K562 (cell line): ENCODE data around the gene ADAR. TPM values are rescaled to one million over a fixed set of nuclear protein-coding genes. Genes with fewer than 3 reads are reported as not detected.

Experiments
- CBFA2T2 ChIP-seq: fragments of 450-650 bp; conservative IDR thresholded peaks from 2 replicates; pipeline ENCODE4 v1.6.1; 2017; ENCODE audit warnings: mild to moderate bottlenecking
- CHCHD3 ChIP-seq: fragments of 250-450 bp; sonication (Bioruptor Pico); IDR thresholded peaks from 2 replicates; pipeline ENCODE4 v2.1.2; 2022; ENCODE audit warnings: mild to moderate bottlenecking
- GATAD2B ChIP-seq: fragments of 450-650 bp; IDR thresholded peaks from 2 replicates; pipeline ENCODE4 v1.6.1; 2017; ENCODE audit warnings: mild to moderate bottlenecking, borderline replicate concordance
- KAT7 ChIP-seq: sonication (generic); formaldehyde crosslinking; IDR thresholded peaks from 2 replicates; pipeline ENCODE4 v1.8.0; 2022; ENCODE audit warnings: missing genetic modification reagents, mild to moderate bottlenecking, borderline replicate concordance
- MNT ChIP-seq, 2 experiments: fragments of 450-650 bp; conservative IDR thresholded peaks; 2 replicates each; pipeline ENCODE4 v1.6.1; 2017; ENCODE audit warnings: mild to moderate bottlenecking in 2 of 2, moderate library complexity in 2 of 2
- NR4A1 ChIP-seq, 2 experiments: fragments of 250-450 bp in 1 of 2; fragments of 450-650 bp in 1 of 2; sonication (Bioruptor Pico) in 1 of 2; IDR thresholded peaks; 2 replicates each; pipeline versions ENCODE4 v1.4.0 to v1.6.1; 2016 to 2020; ENCODE audit warnings: mild to moderate bottlenecking in 2 of 2, missing compliant biosample characterization in 1 of 2, missing genetic modification characterization in 1 of 2, moderate library complexity in 1 of 2
- RNF219 ChIP-seq: fragments of 250-450 bp; sonication (Bioruptor Pico); IDR thresholded peaks from 2 replicates; pipeline ENCODE4 v1.5.0; 2022; ENCODE audit warnings: mild to moderate bottlenecking
- TEAD2 ChIP-seq: fragments of 450-650 bp; IDR thresholded peaks from 2 replicates; pipeline ENCODE4 v1.6.1; 2016; ENCODE audit warnings: missing genetic modification characterization, control low read depth, missing compliant biosample characterization
- TEAD4 ChIP-seq, 2 experiments: sonication (generic) in 1 of 2; formaldehyde crosslinking in 1 of 2; IDR thresholded peaks; 2 replicates each; pipeline versions ENCODE4 v1.6.1 to v1.8.0; 2012 to 2022; ENCODE audit warnings: borderline replicate concordance in 1 of 2, inconsistent platforms in 1 of 2, low read length in 1 of 2, mild to moderate bottlenecking in 1 of 2, missing genetic modification reagents in 1 of 2
- VEZF1 ChIP-seq: fragments of 200-800 bp; sonication (Bioruptor generic); IDR thresholded peaks from 2 replicates; pipeline ENCODE4 v1.6.1; 2017; ENCODE audit warnings: missing genetic modification characterization, missing compliant biosample characterization
- ZC3H8 ChIP-seq: fragments of 450-650 bp; IDR thresholded peaks from 2 replicates; pipeline ENCODE4 v1.6.1; 2017
- ZNF589 ChIP-seq: fragments of 200-800 bp; sonication (Bioruptor generic); IDR thresholded peaks from 2 replicates; pipeline ENCODE4 v1.6.1; 2016; ENCODE audit warnings: low read depth, missing genetic modification characterization, missing compliant biosample characterization
- polyA plus RNA-seq, 8 experiments: library from polyadenylated mRNA; depleted of rRNA in 4 of 8; stranded (reverse) in 5 of 8; unstranded in 3 of 8; fragments of >200 nt; fragmentation: Nextera tagmentation in 2 of 8; fragmentation: Illumina TruSeq in 1 of 8; extraction: Ambion mirVana in 2 of 8; extraction: Trizol in 1 of 8; gene quantifications; 2 replicates each; pipeline versions ENCODE4 v1.2.1 to v1.2.3, GENCODE V29; 2011 to 2014; ENCODE audit warnings: inconsistent platforms in 1 of 8, missing spikeins in 1 of 8
- total RNA-seq, 7 experiments: library from RNA; depleted of rRNA in 6 of 7; stranded (reverse); fragments of >200 nt in 6 of 7; fragmentation: Illumina TruSeq in 2 of 7; extraction: Trizol in 2 of 7; gene quantifications; 2 replicates each; pipeline versions ENCODE4 v1.2.1 to v1.2.3, GENCODE V29; 2011 to 2021; ENCODE audit warnings: low replicate concordance in 1 of 7
- TF ChIP-seq, protein P1 (sequence below): IDR thresholded peaks from 2 replicates; pipeline ENCODE4 v1.6.1; 2011; ENCODE audit warnings: borderline replicate concordance, low read depth, mild to moderate bottlenecking, moderate library complexity, low read length; ENCODE audit not compliant: insufficient read depth, poor library complexity, severe bottlenecking

Gene ADAR
- total and polyA plus RNA-seq, 9 of the 15 experiments (the other 6 are each of a cell fraction or from before 2014, with no cell fraction given): 30.1 to 123 (median 60.2) TPM

- TF ChIP-seq MNT (conservative IDR thresholded peaks at IDR 0.05): peak; percentile 99
- 0 out of 2 replicates have a peak, but pooled peaks have one; percentile 82 for TF ChIP-seq KAT7 (CRISPR knock-in tag)
- no peak for TF ChIP-seq RNF219 (CRISPR knock-in tag)
- TF ChIP-seq NR4A1 (CRISPR knock-in tag; IDR thresholded peaks at IDR 0.05): peak; percentile 94
- peak; percentile 74; the same call in 1 of the 2 replicates for TF ChIP-seq NR4A1 (tag; IDR thresholded peaks at IDR 0.05)
- TF ChIP-seq ZC3H8: no peak
- peak; percentile 27; the same call in 1 of the 2 replicates for TF ChIP-seq TEAD4 (IDR thresholded peaks at IDR 0.05; ENCODE audit: low read length)
- TF ChIP-seq TEAD4 (CRISPR knock-in tag; IDR thresholded peaks at IDR 0.05; ENCODE audit: borderline replicate concordance): peak; percentile 39; the same call in 1 of the 2 replicates
- TF ChIP-seq TEAD2 (tag): no peak
- TF ChIP-seq, protein P1, sequence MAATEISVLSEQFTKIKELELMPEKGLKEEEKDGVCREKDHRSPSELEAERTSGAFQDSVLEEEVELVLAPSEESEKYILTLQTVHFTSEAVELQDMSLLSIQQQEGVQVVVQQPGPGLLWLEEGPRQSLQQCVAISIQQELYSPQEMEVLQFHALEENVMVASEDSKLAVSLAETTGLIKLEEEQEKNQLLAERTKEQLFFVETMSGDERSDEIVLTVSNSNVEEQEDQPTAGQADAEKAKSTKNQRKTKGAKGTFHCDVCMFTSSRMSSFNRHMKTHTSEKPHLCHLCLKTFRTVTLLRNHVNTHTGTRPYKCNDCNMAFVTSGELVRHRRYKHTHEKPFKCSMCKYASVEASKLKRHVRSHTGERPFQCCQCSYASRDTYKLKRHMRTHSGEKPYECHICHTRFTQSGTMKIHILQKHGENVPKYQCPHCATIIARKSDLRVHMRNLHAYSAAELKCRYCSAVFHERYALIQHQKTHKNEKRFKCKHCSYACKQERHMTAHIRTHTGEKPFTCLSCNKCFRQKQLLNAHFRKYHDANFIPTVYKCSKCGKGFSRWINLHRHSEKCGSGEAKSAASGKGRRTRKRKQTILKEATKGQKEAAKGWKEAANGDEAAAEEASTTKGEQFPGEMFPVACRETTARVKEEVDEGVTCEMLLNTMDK: peak; percentile 30
- TF ChIP-seq CHCHD3 (CRISPR knock-in tag): no peak
- peak; percentile 99 for TF ChIP-seq CBFA2T2
- TF ChIP-seq VEZF1: peak; percentile 100
- TF ChIP-seq ZNF589 (CRISPR knock-in tag): peak; percentile 41
- TF ChIP-seq GATAD2B: no peak
These were observed 49.1 kb downstream of the ADAR start (continued) for GRCh38 chr1:154558720-154559465.
